Keratinocyte (primary cell): ENCODE data around the gene MTUS2. TPM values are rescaled to one million over a fixed set of nuclear protein-coding genes. Genes with fewer than 3 reads are reported as not detected.

Experiments
- DNase-seq: peaks from one replicate; pipeline ENCODE4 v3.0.0-alpha.2; 2011; ENCODE audit warnings: low read depth, missing footprints, low spot score
- FAIRE-seq: peaks from 2 replicates; lab custom pipeline; 2011; peaks lifted over from hg19 to GRCh38; lab: Jason Lieb, UNC
- H2AFZ ChIP-seq: 2 replicates; pipeline ENCODE4 v1.6.0; 2012; ENCODE audit warnings: low read length, control low read depth, inconsistent platforms; ENCODE audit not compliant: control insufficient read depth
- H3K27ac ChIP-seq: 2 replicates; pipeline ENCODE4 v1.5.1; 2011; ENCODE audit warnings: low read length; ENCODE audit not compliant: control insufficient read depth, insufficient read depth
- H3K27me3 ChIP-seq: 3 replicates; pipeline ENCODE4 v1.6.0; 2011; ENCODE audit warnings: low read length; ENCODE audit not compliant: control insufficient read depth, insufficient read depth; ENCODE audit errors: extremely low read depth
- H3K36me3 ChIP-seq, 2 experiments: 2 replicates in 1 of 2; 3 replicates in 1 of 2; pipeline ENCODE4 v1.5.1; 2011; ENCODE audit warnings: low read length in 2 of 2, mild to moderate bottlenecking in 1 of 2; ENCODE audit not compliant: control insufficient read depth in 2 of 2, insufficient read depth in 2 of 2; ENCODE audit errors: extremely low read depth in 1 of 2
- H3K4me1 ChIP-seq: 3 replicates; pipeline ENCODE4 v1.5.1; 2011; ENCODE audit warnings: low read length; ENCODE audit not compliant: control insufficient read depth, insufficient read depth; ENCODE audit errors: extremely low read depth
- H3K4me2 ChIP-seq: 3 replicates; pipeline ENCODE4 v1.6.0; 2011; ENCODE audit warnings: low read depth, low read length; ENCODE audit not compliant: control insufficient read depth, insufficient read depth; ENCODE audit errors: extremely low read depth
- H3K4me3 ChIP-seq, 3 experiments: fragments of 200-600 bp in 1 of 3; sonication (generic) in 1 of 3; 2 replicates in 2 of 3; 3 replicates in 1 of 3; pipeline ENCODE4 v1.5.1; 2011 to 2016; ENCODE audit warnings: low read length in 3 of 3, mild to moderate bottlenecking in 3 of 3, control low read depth in 2 of 3, inconsistent platforms in 1 of 3, low read depth in 1 of 3, mixed read lengths in 1 of 3, mixed run types in 1 of 3, moderate library complexity in 1 of 3; ENCODE audit not compliant: control insufficient read depth in 2 of 3, insufficient read depth in 2 of 3; ENCODE audit errors: extremely low read depth in 1 of 3
- H3K79me2 ChIP-seq: 2 replicates; pipeline ENCODE4 v1.6.0; 2012; ENCODE audit warnings: low read length; ENCODE audit not compliant: control insufficient read depth, insufficient read depth
- H3K9ac ChIP-seq: 3 replicates; pipeline ENCODE4 v1.6.0; 2011; ENCODE audit warnings: low read length; ENCODE audit not compliant: control insufficient read depth, insufficient read depth; ENCODE audit errors: extremely low read depth
- H3K9me1 ChIP-seq: 3 replicates; pipeline ENCODE4 v1.6.0; 2011; ENCODE audit warnings: low read length; ENCODE audit not compliant: control insufficient read depth, insufficient read depth; ENCODE audit errors: extremely low read depth
- H3K9me3 ChIP-seq: 2 replicates; pipeline ENCODE4 v1.5.1; 2012; ENCODE audit warnings: low read depth, low read length; ENCODE audit not compliant: control insufficient read depth
- H4K20me1 ChIP-seq: 3 replicates; pipeline ENCODE4 v1.6.0; 2011; ENCODE audit warnings: low read length; ENCODE audit not compliant: control insufficient read depth, insufficient read depth; ENCODE audit errors: extremely low read depth
- EZH2 ChIP-seq: IDR thresholded peaks from one replicate; pipeline ENCODE4 v1.6.1; 2012; ENCODE audit warnings: inconsistent platforms, mild to moderate bottlenecking, low read length, moderate library complexity
- dilution Hi-C: fragments of 300-500 bp; cut with MboI; formaldehyde crosslinking; loops from one replicate; pipeline ENCODE4 v1.7.0; 2020; ENCODE audit warnings: low sequenced_read_pairs; ENCODE audit not compliant: extremely low pct_ligation_motif_present
- polyA plus RNA-seq, 5 experiments: library from polyadenylated mRNA; depleted of rRNA in 3 of 5; stranded (reverse) in 3 of 5; stranded (forward) in 1 of 5; unstranded in 1 of 5; fragments of >200 nt; gene quantifications; 1 replicate in 1 of 5; 2 replicates in 3 of 5; 3 replicates in 1 of 5; pipeline versions ENCODE4 v1.2.1 to v1.2.3, GENCODE V29; 2011 to 2012; ENCODE audit warnings: missing spikeins in 2 of 5, low read depth in 1 of 5, low replicate concordance in 1 of 5
- TF ChIP-seq, protein P1 (sequence below), 3 experiments: IDR thresholded peaks in 1 of 3; conservative IDR thresholded peaks in 1 of 3; optimal IDR thresholded peaks in 1 of 3; 2 replicates in 2 of 3; 3 replicates in 1 of 3; pipeline versions ENCODE3 to v1.5.1; 2011; ENCODE audit warnings: low read length in 3 of 3, mild to moderate bottlenecking in 3 of 3, moderate library complexity in 2 of 3, control low read depth in 1 of 3, inconsistent platforms in 1 of 3; ENCODE audit not compliant: insufficient read depth in 2 of 3; ENCODE audit errors: extremely low read depth in 1 of 3

Gene MTUS2
- polyA plus RNA-seq, 1 donor (not counting 4 experiments of a cell fraction or from before 2014, with no cell fraction given) = 0.17 TPM

DNA sequence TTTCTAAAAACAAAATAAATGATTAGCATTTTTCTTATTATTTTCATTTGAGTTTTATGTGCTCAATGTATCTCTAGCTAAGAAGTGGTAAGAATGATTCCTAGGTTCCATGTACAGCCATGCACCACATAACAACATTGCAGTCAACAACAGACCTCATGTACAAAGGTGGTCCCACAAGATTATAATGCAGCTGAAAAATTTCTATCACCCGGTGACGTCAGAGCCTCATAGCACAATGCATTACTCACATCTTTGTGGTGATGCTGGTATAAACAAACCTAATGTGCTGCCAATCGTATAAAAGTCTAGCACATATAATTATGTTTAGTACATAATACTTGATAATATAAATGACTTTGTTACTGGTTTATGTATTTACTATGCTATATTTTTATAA, 654.9 kb downstream of the MTUS2 start:
- H3K9me1 ChIP-seq = no peaks in the 10 kb centered on the region
- no peak overlapping the region for H3K27ac ChIP-seq
- H3K9me3 ChIP-seq = no peaks in the 10 kb centered on the region
- dilution Hi-C loops = no loop called here
- H3K36me3 ChIP-seq = no peaks in the 10 kb centered on the region
- no peak overlapping the region for H3K9ac ChIP-seq
- no peaks in the 10 kb centered on the region for H3K79me2 ChIP-seq
- TF ChIP-seq, protein P1, sequence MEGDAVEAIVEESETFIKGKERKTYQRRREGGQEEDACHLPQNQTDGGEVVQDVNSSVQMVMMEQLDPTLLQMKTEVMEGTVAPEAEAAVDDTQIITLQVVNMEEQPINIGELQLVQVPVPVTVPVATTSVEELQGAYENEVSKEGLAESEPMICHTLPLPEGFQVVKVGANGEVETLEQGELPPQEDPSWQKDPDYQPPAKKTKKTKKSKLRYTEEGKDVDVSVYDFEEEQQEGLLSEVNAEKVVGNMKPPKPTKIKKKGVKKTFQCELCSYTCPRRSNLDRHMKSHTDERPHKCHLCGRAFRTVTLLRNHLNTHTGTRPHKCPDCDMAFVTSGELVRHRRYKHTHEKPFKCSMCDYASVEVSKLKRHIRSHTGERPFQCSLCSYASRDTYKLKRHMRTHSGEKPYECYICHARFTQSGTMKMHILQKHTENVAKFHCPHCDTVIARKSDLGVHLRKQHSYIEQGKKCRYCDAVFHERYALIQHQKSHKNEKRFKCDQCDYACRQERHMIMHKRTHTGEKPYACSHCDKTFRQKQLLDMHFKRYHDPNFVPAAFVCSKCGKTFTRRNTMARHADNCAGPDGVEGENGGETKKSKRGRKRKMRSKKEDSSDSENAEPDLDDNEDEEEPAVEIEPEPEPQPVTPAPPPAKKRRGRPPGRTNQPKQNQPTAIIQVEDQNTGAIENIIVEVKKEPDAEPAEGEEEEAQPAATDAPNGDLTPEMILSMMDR (optimal IDR thresholded peaks at IDR 0.05 in 1 of 3, IDR thresholded peaks at IDR 0.05 in 1 of 3, conservative IDR thresholded peaks at IDR 0.05 in 1 of 3; ENCODE audit: extremely low read depth in 1 of 3, insufficient read depth in 2 of 3, low read length in 3 of 3) = no peak
- no peak for TF ChIP-seq EZH2
- no peaks in the 10 kb centered on the region for H3K4me1 ChIP-seq
- DNase-seq (no peak), FAIRE-seq (no peak)
- no peak overlapping the region for H2AFZ ChIP-seq
- no peak overlapping the region for H3K4me2 ChIP-seq
- peaks cover 7% of the 10 kb centered on the region for H3K27me3 ChIP-seq
- H4K20me1 ChIP-seq = no peaks in the 10 kb centered on the region
- no peak overlapping the region for H3K4me3 ChIP-seq

DNA sequence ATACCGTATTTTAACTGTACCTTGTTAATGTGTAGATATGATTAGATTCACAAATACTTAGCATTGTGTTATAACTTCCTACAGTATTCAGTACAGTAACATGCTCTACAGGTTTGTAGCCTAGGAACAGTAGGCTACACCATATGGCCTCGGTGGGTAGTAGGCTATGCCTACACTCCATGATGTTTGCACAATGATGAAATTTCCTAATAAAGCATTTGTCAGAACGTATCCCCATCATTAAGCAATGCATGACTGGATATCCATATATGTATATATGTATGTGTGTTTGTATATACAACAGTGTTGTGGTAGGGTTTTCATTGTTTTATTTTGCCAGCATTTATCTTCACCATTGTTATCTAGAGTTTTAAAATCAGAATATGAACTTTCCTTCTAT, 655.9 kb downstream of the MTUS2 start:
- H2AFZ ChIP-seq = no peak overlapping the region
- FAIRE-seq (no peak), DNase-seq (no peak)
- dilution Hi-C loops = no loop called here
- TF ChIP-seq, protein P1 (optimal IDR thresholded peaks at IDR 0.05 in 1 of 3, IDR thresholded peaks at IDR 0.05 in 1 of 3, conservative IDR thresholded peaks at IDR 0.05 in 1 of 3; ENCODE audit: extremely low read depth in 1 of 3, insufficient read depth in 2 of 3, low read length in 3 of 3) = no peak
- no peak for TF ChIP-seq EZH2
- no peaks in the 10 kb centered on the region for H3K36me3 ChIP-seq
- H3K4me3 ChIP-seq = no peak overlapping the region
- no peak overlapping the region for H3K4me2 ChIP-seq
- H4K20me1 ChIP-seq = no peaks in the 10 kb centered on the region
- peaks cover 7% of the 10 kb centered on the region for H3K27me3 ChIP-seq
- H3K9me3 ChIP-seq = no peaks in the 10 kb centered on the region
- no peak overlapping the region for H3K27ac ChIP-seq
- no peaks in the 10 kb centered on the region for H3K4me1 ChIP-seq
- no peak overlapping the region for H3K9ac ChIP-seq
- no peaks in the 10 kb centered on the region for H3K9me1 ChIP-seq
- H3K79me2 ChIP-seq = no peaks in the 10 kb centered on the region
